Activated B cell treated with CpG ODN at 0.5 μM for 24 hours (primary cell): ENCODE data around the gene CNTRL. TPM values are rescaled to one million over a fixed set of nuclear protein-coding genes. Genes with fewer than 3 reads are reported as not detected.
"Not testable (repeated sequence)": the region's sequence is repeated elsewhere in the genome, so short reads cannot be mapped to it uniquely, and the experiment has no call there.

Source experiments
- ATAC-seq: fragments of 200-7000 bp; cut with Tn5 transposase; one replicate; pipeline ENCODE4 v1.10.0; 2021; ENCODE audit warnings: low read depth, mild to moderate bottlenecking, moderate library complexity
- CTCF ChIA-PET: fragments of 350-600 bp; sonication (Branson Sonifier 250); formaldehyde crosslinking; loops from one replicate; lab custom pipeline; 2021; ENCODE audit warnings: antibody characterized with exemption; lab: Charles Lee
- POLR2A ChIA-PET: fragments of 350-600 bp; sonication (Branson Sonifier 250); formaldehyde crosslinking; loops from one replicate; lab custom pipeline; 2021; ENCODE audit warnings: antibody characterized with exemption; lab: Charles Lee
- DNase-seq: peaks from one replicate; pipeline ENCODE4 v3.0.0; 2022
- H3K27ac Mint-ChIP-seq: one replicate; pipeline ENCODE4 v1.8.0; 2020; ENCODE audit warnings: mixed read lengths
- H3K27me3 Mint-ChIP-seq: one replicate; pipeline ENCODE4 v1.8.0; 2021; ENCODE audit warnings: mixed read lengths
- H3K36me3 Mint-ChIP-seq: one replicate; pipeline ENCODE4 v1.8.0; 2021; ENCODE audit warnings: low read depth, mixed read lengths
- H3K4me1 Mint-ChIP-seq: one replicate; pipeline ENCODE4 v1.8.0; 2021; ENCODE audit warnings: mixed read lengths
- H3K4me3 Mint-ChIP-seq: one replicate; pipeline ENCODE4 v1.8.0; 2020; ENCODE audit warnings: mild to moderate bottlenecking, mixed read lengths
- H3K9me3 Mint-ChIP-seq: one replicate; pipeline ENCODE4 v1.8.0; 2020; ENCODE audit warnings: mixed read lengths
- CTCF ChIP-seq: fragments of 200-600 bp; IDR thresholded peaks from one replicate; pipeline ENCODE4 v1.8.0; 2022; ENCODE audit warnings: antibody characterized with exemption, mild to moderate bottlenecking
- intact Hi-C: fragments of 100-400 bp; cut with micrococcal nuclease; formaldehyde crosslinking; loops from one replicate; pipeline ENCODE4 v1.15.1; 2024
- total RNA-seq: library from RNA; stranded (reverse); gene quantifications from 2 replicates; pipeline ENCODE4 v1.2.3, GENCODE V29; 2022

Gene CNTRL
- total RNA-seq = 98.4 and 110 TPM in 2 replicates

DNA sequence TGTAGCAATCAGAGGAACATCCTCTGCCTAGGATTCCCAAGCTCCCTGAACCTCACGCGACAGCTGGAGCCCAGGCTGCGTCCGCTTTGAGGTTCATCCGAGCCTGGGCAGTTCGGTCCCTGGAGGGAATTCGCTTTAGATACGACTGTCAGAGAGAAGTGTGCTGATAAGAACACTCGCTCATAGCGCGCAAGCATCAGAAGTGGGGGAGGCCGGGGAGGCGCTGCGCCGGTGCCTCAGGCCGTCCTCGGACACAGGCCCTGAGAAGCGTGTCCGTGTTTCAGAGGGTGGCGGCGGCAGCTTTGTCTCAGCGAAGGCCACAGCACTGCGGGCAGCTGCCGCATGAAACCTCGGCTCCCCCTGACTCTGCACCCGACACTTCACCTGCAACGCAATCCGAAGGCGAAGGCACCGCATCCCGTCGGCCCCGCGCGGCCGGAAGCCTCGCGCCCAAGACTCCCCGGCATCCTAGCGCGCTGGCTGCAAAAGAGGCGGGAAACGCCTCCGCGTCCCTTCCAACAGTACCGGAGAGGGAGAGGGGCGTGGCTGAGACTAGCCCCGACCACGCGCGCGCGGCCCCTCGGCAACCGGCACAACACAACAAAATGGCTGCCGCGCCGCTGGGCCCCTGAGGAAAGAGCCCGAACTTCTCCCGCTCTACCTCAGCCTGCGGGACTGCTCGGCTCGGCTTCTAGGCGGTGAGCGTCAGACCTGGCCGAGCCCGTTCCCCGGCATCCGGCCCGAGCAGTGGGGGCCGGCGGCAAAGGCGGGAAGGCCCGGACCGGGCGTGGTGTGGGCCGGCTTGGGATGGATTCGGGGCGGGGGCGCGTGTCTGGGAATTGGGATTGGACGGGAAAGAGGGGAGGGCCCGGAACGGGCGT is at the start of gene CNTRL:
CNTRL (plus strand) TSS at position 586 of the 881 bp plus-strand sequence. CDS start 13,372 bp downstream, outside the sequence.
- peak within 1 kb of the TSS; percentile 98 for H3K27ac Mint-ChIP-seq
- intact Hi-C loops = loop anchor here (1.0 to 10.0 kb wide), 9 partner anchors 8 to 300 kb away; partner anchors contain the start of genes FBXW2, STOM and TRAF1
- POLR2A ChIA-PET = interaction anchor here (0.7 to 2.5 kb wide), 7 partner anchors 15 to 359 kb away, joined by 3 to 13 read pairs (median 3); partner anchors contain the start of genes FBXW2 and RAB14

DNA sequence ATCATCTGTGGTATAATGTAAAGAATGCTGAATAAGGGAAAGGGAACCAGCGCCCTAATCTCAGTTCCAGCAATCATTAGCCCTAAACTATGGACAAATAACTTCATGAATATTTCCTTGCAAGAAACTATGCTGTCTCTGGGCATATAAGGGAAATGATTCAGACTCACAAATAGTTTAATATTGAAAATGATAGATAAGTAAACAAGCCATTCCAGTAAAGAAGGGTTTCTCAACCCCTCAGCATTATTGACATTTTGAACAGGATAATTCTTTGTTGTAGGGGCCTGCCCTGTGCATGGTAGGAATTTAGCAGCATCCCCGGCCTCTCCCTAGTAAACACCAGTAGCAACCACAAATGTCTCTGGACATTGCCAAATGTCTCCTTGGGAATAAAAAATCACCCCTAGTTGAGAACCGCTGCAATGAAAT is 48.5 kb upstream of the CNTRL start:
- intact Hi-C loops = no loop called here
- ATAC-seq = no peak

More for the DNA sequence above, at the start of gene CNTRL:
- peak within 1 kb of the TSS; percentile 96 for H3K4me3 Mint-ChIP-seq
- peaks cover 75% of the 10 kb centered on the region for H3K4me1 Mint-ChIP-seq
- peaks cover 2% of the 10 kb centered on the region for H3K9me3 Mint-ChIP-seq
- CTCF ChIA-PET = interaction anchor here (0.8 to 1.3 kb wide), 2 partner anchors 15 to 37 kb away, joined by 3 read pairs; no protein-coding TSS in a partner anchor
- DNase-seq = peak; percentile 77
- H3K36me3 Mint-ChIP-seq = peaks cover 13% of the 10 kb centered on the region
- peak; percentile 68 for ATAC-seq
- no peaks in the 10 kb centered on the region for H3K27me3 Mint-ChIP-seq
- no peak for TF ChIP-seq CTCF

GRCh38 chr9:121026768-121027167 is 48.0 kb upstream of the CNTRL start:
- ATAC-seq (no peak), DNase-seq (no peak)
- ChIA-PET CTCF (no interaction called here), POLR2A (no interaction called here)
- intact Hi-C loops = no loop called here
- no peaks in the 10 kb centered on the region for H3K4me1 Mint-ChIP-seq
- no peak overlapping the region for H3K27ac Mint-ChIP-seq
- H3K4me3 Mint-ChIP-seq = no peak overlapping the region
- H3K36me3 Mint-ChIP-seq = peaks cover 2% of the 10 kb centered on the region
- no peaks in the 10 kb centered on the region for H3K27me3 Mint-ChIP-seq
- no peak for TF ChIP-seq CTCF
- no peaks in the 10 kb centered on the region for H3K9me3 Mint-ChIP-seq

More for the DNA sequence above, 48.5 kb upstream of the CNTRL start:
- CTCF ChIA-PET = no interaction called here
- Mint-ChIP-seq H3K27ac (no peak overlapping the region), H3K36me3 (peaks cover 2% of the 10 kb centered on the region), H3K27me3 (no peaks in the 10 kb centered on the region), H3K9me3 (no peaks in the 10 kb centered on the region), H3K4me1 (peaks cover 2% of the 10 kb centered on the region), H3K4me3 (no peak overlapping the region)
- TF ChIP-seq CTCF = no peak
- POLR2A ChIA-PET = no interaction called here
- DNase-seq = no peak

DNA sequence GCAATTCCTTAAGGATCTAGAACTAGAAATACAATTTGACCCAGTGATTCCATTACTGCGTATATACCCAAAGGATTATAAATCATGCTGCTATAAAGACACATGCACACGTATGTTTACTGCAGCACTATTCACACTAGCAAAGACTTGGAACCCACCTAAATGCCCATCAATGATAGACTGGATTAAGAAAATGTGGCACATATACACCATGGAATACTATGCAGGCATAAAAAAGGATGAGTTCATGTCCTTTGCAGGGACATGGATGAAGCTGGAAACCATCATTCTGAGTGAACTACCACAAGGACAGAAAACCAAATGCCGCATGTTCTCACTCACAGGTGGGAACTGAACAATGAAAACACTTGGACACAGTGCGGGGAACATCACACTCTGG is 46.5 kb upstream of the CNTRL start:
- H3K4me1 Mint-ChIP-seq, intact Hi-C loops, DNase-seq, H3K4me3 Mint-ChIP-seq, H3K27me3 Mint-ChIP-seq, ATAC-seq, H3K27ac Mint-ChIP-seq, POLR2A ChIA-PET, H3K9me3 Mint-ChIP-seq, H3K36me3 Mint-ChIP-seq: not testable (repeated sequence)
- CTCF ChIA-PET = interaction anchor here (1.7 kb wide), 1 partner anchor 32 kb away, joined by 5 read pairs; no protein-coding TSS in a partner anchor

DNA sequence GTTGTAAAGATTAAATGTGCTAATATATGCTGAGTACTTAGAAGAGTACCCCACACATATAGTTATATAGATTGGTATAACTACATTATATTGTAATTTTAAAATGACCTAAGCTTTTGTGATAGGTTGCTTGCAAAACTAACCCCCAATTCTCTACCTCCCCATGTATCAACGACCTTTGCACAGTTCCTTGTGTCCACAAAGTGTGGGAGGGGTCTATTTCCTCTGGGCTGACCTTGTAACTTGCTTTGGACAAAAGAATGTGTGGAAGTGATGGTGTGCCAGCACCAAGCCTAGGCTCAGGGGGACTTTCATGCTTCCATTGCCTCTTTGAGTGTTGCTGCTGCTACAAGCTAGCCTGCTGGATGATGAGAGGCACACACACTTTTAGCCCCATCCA is 45.3 kb upstream of the CNTRL start:
- intact Hi-C loops = no loop called here
- H3K27ac Mint-ChIP-seq = no peak overlapping the region
- no peaks in the 10 kb centered on the region for H3K9me3 Mint-ChIP-seq
- TF ChIP-seq CTCF = no peak
- ATAC-seq (no peak), DNase-seq (no peak)
- ChIA-PET CTCF (interaction anchor here (1.4 to 1.7 kb wide), 2 partner anchors 31 to 48 kb away, joined by 3 to 5 read pairs; no protein-coding TSS in a partner anchor), POLR2A (no interaction called here)
- peaks cover 2% of the 10 kb centered on the region for H3K36me3 Mint-ChIP-seq
- H3K4me3 Mint-ChIP-seq = no peak overlapping the region
- no peaks in the 10 kb centered on the region for H3K4me1 Mint-ChIP-seq
- H3K27me3 Mint-ChIP-seq = no peaks in the 10 kb centered on the region
